Small intestine (tissue), 7 donors: ENCODE measurements around the gene PCMTD2. TPM values are rescaled to one million over a fixed set of nuclear protein-coding genes. Genes with fewer than 3 reads are reported as not detected.

Source experiments
- DNase-seq, 2 donors: peaks; one replicate each; pipeline versions ENCODE4 v3.0.0 to v3.0.0-alpha.2; 2013
- FAIRE-seq: peaks from 2 replicates; lab custom pipeline; 2012; peaks lifted over from hg19 to GRCh38; lab: Jason Lieb, UNC
- H3K27ac ChIP-seq, 3 donors: one replicate each; pipeline ENCODE4 v1.5.1; 2013; ENCODE audit warnings: low read length in 2 of 3, mild to moderate bottlenecking in 2 of 3, control low read depth in 1 of 3, inconsistent platforms in 1 of 3, low read depth in 1 of 3, moderate library complexity in 1 of 3
- H3K27me3 ChIP-seq, 3 donors: one replicate each; pipeline ENCODE4 v1.6.1; 2013; ENCODE audit warnings: low read length in 3 of 3, inconsistent platforms in 1 of 3; ENCODE audit not compliant: control insufficient read depth in 3 of 3, insufficient read depth in 3 of 3
- H3K36me3 ChIP-seq, 3 donors: one replicate each; pipeline ENCODE4 v1.6.1; 2013; ENCODE audit warnings: low read length in 3 of 3, inconsistent platforms in 1 of 3, low read depth in 1 of 3, mild to moderate bottlenecking in 1 of 3, moderate library complexity in 1 of 3; ENCODE audit not compliant: control insufficient read depth in 3 of 3, insufficient read depth in 2 of 3
- H3K4me1 ChIP-seq, 3 donors: one replicate each; pipeline ENCODE4 v1.6.1; 2013; ENCODE audit warnings: low read length in 2 of 3, inconsistent platforms in 1 of 3, low read depth in 1 of 3, mild to moderate bottlenecking in 1 of 3, moderate library complexity in 1 of 3; ENCODE audit not compliant: control insufficient read depth in 3 of 3, insufficient read depth in 2 of 3
- H3K4me3 ChIP-seq, 3 donors: one replicate each; pipeline ENCODE4 v1.5.1; 2013; ENCODE audit warnings: low read length in 3 of 3, control low read depth in 1 of 3, inconsistent platforms in 1 of 3, low read depth in 1 of 3, mild to moderate bottlenecking in 1 of 3, moderate library complexity in 1 of 3
- H3K9me3 ChIP-seq, 2 donors: one replicate each; pipeline ENCODE4 v1.6.1; 2013; ENCODE audit warnings: low read depth in 1 of 2, low read length in 1 of 2; ENCODE audit not compliant: control insufficient read depth in 2 of 2, insufficient read depth in 1 of 2
- WGBS, 3 donors: extraction: QIAGEN DNeasy Blood & Tissue Kit; methylation state at CpG; one replicate each; pipeline ENCODE4 v1.1.7; 2013; 5-methylcytosine and 5-hydroxymethylcytosine counted together
- polyA plus RNA-seq, 4 donors: library from polyadenylated mRNA; stranded (reverse) in 3 of 4; unstranded in 1 of 4; fragments of 200-250 nt in 3 of 4; fragments of 120-200 nt in 1 of 4; gene quantifications; one replicate each; pipeline versions ENCODE4 v1.2.1 to v1.2.3, GENCODE V29; 2013
- donor health status: healthy with polysubstance abuse.
- donor health status: control.
- donor health status: control.
- donor health status: Bipolar disorder and iron deficiency.
- donor health status: healthy.

Gene PCMTD2
- polyA plus RNA-seq, 4 donors = 15.7 to 80.0 (median 21.1) TPM

GRCh38 chr20:64239449-64240242, 15.9 kb upstream of the PCMTD2 start:
- Histone ChIP-seq H3K9me3 (no peaks in the 10 kb centered on the region), H3K36me3 (no peaks in the 10 kb centered on the region), H3K4me1 (peaks cover 0 to 6% (median 0%) of the 10 kb centered on the region in 3 donors), H3K4me3 (no peak overlapping the region), H3K27me3 (no peaks in the 10 kb centered on the region), H3K27ac (no peak overlapping the region)
- FAIRE-seq (no peak), DNase-seq (no peak)
- 90 to 92% (median 91%) methylated on average over 19 of the region's 19 CpGs for WGBS, 3 donors

DNA sequence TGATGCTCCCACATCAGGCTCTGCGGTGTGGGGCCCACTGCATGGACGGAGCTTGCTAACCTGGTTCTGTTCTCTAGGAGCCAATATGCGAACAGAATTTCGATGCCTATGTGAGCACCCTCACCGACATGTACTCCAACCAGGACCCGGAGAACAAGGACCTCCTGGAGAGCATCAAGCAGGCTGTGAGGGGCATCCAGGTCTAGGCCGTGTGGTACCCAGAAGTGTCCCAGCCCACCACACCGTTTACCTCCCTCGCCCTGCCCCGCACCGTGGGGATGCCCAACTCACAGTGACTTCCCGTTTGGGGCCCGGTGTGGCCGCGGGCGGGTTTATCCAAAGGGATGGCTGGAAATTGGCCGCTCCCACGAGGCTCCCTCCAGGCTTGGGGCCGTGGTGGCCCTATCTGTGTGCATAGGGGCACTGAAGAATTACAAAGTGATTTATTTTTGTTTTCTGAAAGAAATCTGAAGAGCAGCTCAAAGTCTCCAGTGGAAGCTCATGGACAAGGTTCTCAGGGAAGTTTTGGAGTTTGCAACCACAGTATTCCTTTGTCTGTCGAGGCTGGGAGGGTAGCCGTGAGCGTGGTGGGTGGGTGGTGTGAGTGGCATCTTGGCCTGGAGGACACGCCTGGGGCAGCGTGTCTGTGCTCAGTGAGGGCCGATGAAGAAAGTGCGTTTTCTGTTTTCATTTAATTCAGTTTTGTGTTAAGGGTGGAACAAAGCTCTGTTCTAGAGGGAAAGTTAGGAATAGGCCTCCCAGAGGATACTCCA, 15.1 kb upstream of the PCMTD2 start:
- Histone ChIP-seq H3K4me1 (peaks cover 0 to 6% (median 0%) of the 10 kb centered on the region in 3 donors), H3K27me3 (no peaks in the 10 kb centered on the region), H3K27ac (no peak overlapping the region), H3K36me3 (no peaks in the 10 kb centered on the region), H3K9me3 (no peaks in the 10 kb centered on the region), H3K4me3 (no peak overlapping the region)
- no peak for DNase-seq
- 88 to 91% (median 89%) methylated on average over 26 of the region's 26 CpGs for WGBS, 3 donors
- FAIRE-seq = no peak

DNA sequence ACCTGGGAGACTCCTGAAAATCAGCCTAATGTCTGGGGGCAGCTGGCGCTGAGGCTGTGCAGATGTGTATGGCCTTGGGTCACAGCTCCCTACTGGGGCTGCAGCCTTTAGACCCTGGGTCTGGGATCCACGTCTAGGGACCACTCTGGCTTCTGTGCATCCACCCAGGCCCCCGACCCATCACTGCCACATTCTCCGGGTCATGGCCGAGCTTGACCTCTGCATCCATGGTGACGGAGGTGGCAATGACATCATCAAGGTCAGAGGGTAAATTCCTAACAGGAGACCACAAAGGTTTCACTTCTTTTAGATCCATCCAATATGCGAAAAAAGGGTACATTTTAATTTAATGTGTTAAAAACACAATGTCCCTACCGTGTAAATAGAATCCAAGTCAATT, 14.5 kb upstream of the PCMTD2 start:
- Histone ChIP-seq H3K36me3 (no peaks in the 10 kb centered on the region), H3K4me3 (no peak overlapping the region), H3K27me3 (no peaks in the 10 kb centered on the region), H3K9me3 (no peaks in the 10 kb centered on the region), H3K27ac (no peak overlapping the region), H3K4me1 (peaks cover 0 to 6% (median 0%) of the 10 kb centered on the region in 3 donors)
- no peak for FAIRE-seq
- WGBS, 3 donors = 77 to 83% (median 79%) methylated on average over 8 of the region's 8 CpGs
- DNase-seq = no peak

GRCh38 chr20:64242003-64242796, 13.3 kb upstream of the PCMTD2 start:
- Histone ChIP-seq H3K36me3 (no peaks in the 10 kb centered on the region), H3K4me1 (no peaks in the 10 kb centered on the region), H3K4me3 (no peak overlapping the region), H3K27me3 (no peaks in the 10 kb centered on the region), H3K27ac (no peak overlapping the region), H3K9me3 (no peaks in the 10 kb centered on the region)
- FAIRE-seq = no peak
- DNase-seq = no peak
- WGBS, 3 donors = 85 to 86% (median 86%) methylated on average over 19 of the region's 19 CpGs

DNA sequence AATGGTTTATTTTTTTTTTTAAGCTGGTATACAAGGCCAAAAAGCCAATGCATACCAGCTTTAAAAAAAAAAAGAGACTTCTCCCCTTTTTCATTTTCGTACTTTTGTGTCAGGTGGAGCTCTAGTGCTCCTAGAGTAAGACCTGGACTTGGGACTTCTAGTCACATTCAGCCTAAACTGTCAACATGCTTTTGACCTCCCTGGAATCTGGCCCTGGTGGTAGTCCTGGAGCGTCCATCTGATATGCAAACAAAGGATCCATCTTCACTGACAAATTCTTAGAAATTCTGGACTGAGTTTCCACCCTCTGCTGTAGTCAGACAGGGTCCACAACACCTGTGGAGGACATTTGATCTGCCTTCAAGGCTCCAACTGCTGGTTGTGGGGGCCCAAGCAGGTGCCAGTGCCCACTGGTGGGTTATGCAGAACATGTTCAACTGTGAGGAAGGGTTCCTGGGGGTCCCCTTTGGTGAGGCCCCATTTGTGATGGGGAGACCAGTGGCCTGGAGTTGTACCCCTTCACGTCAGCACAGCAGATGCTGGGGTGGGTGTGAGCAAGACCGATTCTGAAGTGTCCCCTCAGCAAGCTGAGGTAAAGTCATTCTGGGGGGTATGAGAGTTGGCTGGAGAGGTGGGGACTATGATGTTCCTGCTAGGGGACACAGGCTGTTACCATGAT, 12.6 kb upstream of the PCMTD2 start:
- Histone ChIP-seq H3K4me1 (no peaks in the 10 kb centered on the region), H3K9me3 (no peaks in the 10 kb centered on the region), H3K27ac (no peak overlapping the region), H3K36me3 (no peaks in the 10 kb centered on the region), H3K27me3 (no peaks in the 10 kb centered on the region), H3K4me3 (no peak overlapping the region)
- 49 to 69% (median 62%) methylated on average over 4 of the region's 4 CpGs for WGBS, 3 donors
- no peak for FAIRE-seq
- DNase-seq = no peak

GRCh38 chr20:64244281-64244805, 11.2 kb upstream of the PCMTD2 start:
- Histone ChIP-seq H3K4me3 (no peak overlapping the region), H3K36me3 (no peaks in the 10 kb centered on the region), H3K27me3 (no peaks in the 10 kb centered on the region), H3K27ac (no peak overlapping the region), H3K9me3 (no peaks in the 10 kb centered on the region), H3K4me1 (no peaks in the 10 kb centered on the region)
- DNase-seq (no peak), FAIRE-seq (no peak)
- WGBS, 3 donors = 37 to 58% (median 54%) methylated on average over 2 of the region's 2 CpGs

DNA sequence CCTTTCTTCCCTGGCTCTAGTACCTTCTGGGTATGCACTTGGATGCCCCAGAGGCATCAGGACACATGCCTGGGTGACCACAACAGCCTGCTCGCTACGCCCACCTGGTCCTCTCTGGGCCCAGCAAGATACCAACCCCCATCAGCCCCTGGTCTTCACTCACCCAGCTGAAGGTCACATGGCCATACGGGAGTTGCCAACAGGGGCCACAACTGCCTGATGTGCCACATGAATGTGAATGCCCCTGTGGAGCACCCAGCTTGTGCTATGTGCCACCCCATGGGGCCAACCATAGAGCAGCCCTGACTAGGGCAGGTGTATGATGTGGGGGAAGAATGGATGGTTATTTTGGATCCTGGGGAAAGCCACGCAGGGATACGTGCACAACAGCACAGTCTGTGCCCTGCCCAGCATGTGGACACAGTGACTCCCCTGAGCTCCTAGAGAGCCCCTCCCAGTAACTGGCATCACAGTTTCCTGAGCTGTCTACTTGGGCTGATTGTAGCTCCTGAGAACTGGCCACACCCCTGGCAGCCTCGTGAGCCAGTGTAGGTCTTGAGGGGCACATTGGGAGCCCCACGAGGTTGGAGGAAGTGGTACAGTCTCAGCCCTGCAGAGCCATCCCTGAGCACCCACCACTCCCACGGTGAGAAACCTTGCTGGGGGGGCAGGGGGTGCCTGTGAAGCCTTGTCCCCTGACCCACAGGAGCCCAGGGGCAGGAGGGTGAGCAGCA, 10.5 kb upstream of the PCMTD2 start:
- no peak for DNase-seq
- FAIRE-seq = no peak
- H3K4me3 ChIP-seq = no peak overlapping the region
- H3K36me3 ChIP-seq = no peaks in the 10 kb centered on the region
- WGBS, 3 donors = 45 to 62% (median 59%) methylated on average over 8 of the region's 8 CpGs
- H3K27me3 ChIP-seq = no peaks in the 10 kb centered on the region
- H3K27ac ChIP-seq = no peak overlapping the region
- no peaks in the 10 kb centered on the region for H3K4me1 ChIP-seq
- no peaks in the 10 kb centered on the region for H3K9me3 ChIP-seq
